Measurements from ENCODE around the gene ENTHD1.

Gene ENTHD1

GRCh38 chr22:39915295-39915726 lies 21.8 kb upstream of the ENTHD1 start:
- no peak for TF ChIP-seq GATA2 (IDR thresholded peaks at IDR 0.05; ENCODE audit: low read depth, low read length)
- TF ChIP-seq GATA3 (IDR thresholded peaks at IDR 0.05; ENCODE audit: low read depth, low read length), result no peak

GRCh38 chr22:39914584-39914983 lies 21.0 kb upstream of the ENTHD1 start:
- TF ChIP-seq GATA2 (IDR thresholded peaks at IDR 0.05; ENCODE audit: low read depth, low read length) (no peak), GATA3 (IDR thresholded peaks at IDR 0.05; ENCODE audit: low read depth, low read length) (no peak)

- no peak for TF ChIP-seq GATA2 (IDR thresholded peaks at IDR 0.05; ENCODE audit: low read depth, low read length)
- TF ChIP-seq GATA3 (IDR thresholded peaks at IDR 0.05; ENCODE audit: low read depth, low read length), result no peak
Observed at GRCh38 chr22:39913886-39914285, 20.3 kb upstream of the ENTHD1 start.

- no peak for TF ChIP-seq GATA2 (IDR thresholded peaks at IDR 0.05; ENCODE audit: low read depth, low read length)
- no peak for TF ChIP-seq GATA3 (IDR thresholded peaks at IDR 0.05; ENCODE audit: low read depth, low read length)
Observed at GRCh38 chr22:39913321-39913720, 19.8 kb upstream of the ENTHD1 start.

GRCh38 chr22:39910876-39911613 lies 17.5 kb upstream of the ENTHD1 start:
- TF ChIP-seq GATA2 (IDR thresholded peaks at IDR 0.05; ENCODE audit: low read depth, low read length) (no peak), GATA3 (IDR thresholded peaks at IDR 0.05; ENCODE audit: low read depth, low read length) (no peak)

GRCh38 chr22:39908737-39909136 lies 15.2 kb upstream of the ENTHD1 start:
- no peak for TF ChIP-seq GATA3 (IDR thresholded peaks at IDR 0.05; ENCODE audit: low read depth, low read length)
- no peak for TF ChIP-seq GATA2 (IDR thresholded peaks at IDR 0.05; ENCODE audit: low read depth, low read length)

- TF ChIP-seq GATA3 (IDR thresholded peaks at IDR 0.05; ENCODE audit: low read depth, low read length), result no peak
- TF ChIP-seq GATA2 (IDR thresholded peaks at IDR 0.05; ENCODE audit: low read depth, low read length), result no peak
Observed at GRCh38 chr22:39908136-39908535, 14.6 kb upstream of the ENTHD1 start.

GRCh38 chr22:39907605-39908097 lies 14.1 kb upstream of the ENTHD1 start:
- TF ChIP-seq GATA2 (IDR thresholded peaks at IDR 0.05; ENCODE audit: low read depth, low read length), result no peak
- no peak for TF ChIP-seq GATA3 (IDR thresholded peaks at IDR 0.05; ENCODE audit: low read depth, low read length)

- TF ChIP-seq GATA2 (IDR thresholded peaks at IDR 0.05; ENCODE audit: low read depth, low read length), result no peak
- no peak for TF ChIP-seq GATA3 (IDR thresholded peaks at IDR 0.05; ENCODE audit: low read depth, low read length)
Observed at GRCh38 chr22:39907047-39907446, 13.5 kb upstream of the ENTHD1 start.

- TF ChIP-seq GATA2 (IDR thresholded peaks at IDR 0.05; ENCODE audit: low read depth, low read length), result no peak
- TF ChIP-seq GATA3 (IDR thresholded peaks at IDR 0.05; ENCODE audit: low read depth, low read length), result no peak
Observed at GRCh38 chr22:39906207-39906606, 12.6 kb upstream of the ENTHD1 start.

- TF ChIP-seq GATA3 (IDR thresholded peaks at IDR 0.05; ENCODE audit: low read depth, low read length), result no peak
Observed at GRCh38 chr22:39905687-39906086, 12.1 kb upstream of the ENTHD1 start.

GRCh38 chr22:39904862-39905261 lies 11.3 kb upstream of the ENTHD1 start:
- TF ChIP-seq GATA2 (IDR thresholded peaks at IDR 0.05; ENCODE audit: low read depth, low read length) (no peak), GATA3 (IDR thresholded peaks at IDR 0.05; ENCODE audit: low read depth, low read length) (no peak)

- no peak for TF ChIP-seq GATA2 (IDR thresholded peaks at IDR 0.05; ENCODE audit: low read depth, low read length)
- no peak for TF ChIP-seq GATA3 (IDR thresholded peaks at IDR 0.05; ENCODE audit: low read depth, low read length)
Observed at GRCh38 chr22:39901565-39902146, 8.1 kb upstream of the ENTHD1 start.

GRCh38 chr22:39900306-39901227 lies 7.0 kb upstream of the ENTHD1 start, which contains the start of gene GRAP2:
Gene GRAP2, plus strand, starts transcription at chr22:39901084. Its CDS starts 46,023 bp downstream, at chr22:39947107.
- no peak for TF ChIP-seq GATA3 (IDR thresholded peaks at IDR 0.05; ENCODE audit: low read depth, low read length)
- TF ChIP-seq GATA2 (IDR thresholded peaks at IDR 0.05; ENCODE audit: low read depth, low read length), result no peak
